GM18873 (cell line): Measurements from ENCODE around the gene CDC37.

Experiments
- ATAC-seq: cut with Tn5 transposase; IDR thresholded peaks from one replicate; pipeline ENCODE4 v1.9.1; 2021; ENCODE audit warnings: mild to moderate bottlenecking, moderate library complexity, moderate number of reproducible peaks; ENCODE audit not compliant: unreplicated experiment, low FRiP score

The CDC37 gene

DNA sequence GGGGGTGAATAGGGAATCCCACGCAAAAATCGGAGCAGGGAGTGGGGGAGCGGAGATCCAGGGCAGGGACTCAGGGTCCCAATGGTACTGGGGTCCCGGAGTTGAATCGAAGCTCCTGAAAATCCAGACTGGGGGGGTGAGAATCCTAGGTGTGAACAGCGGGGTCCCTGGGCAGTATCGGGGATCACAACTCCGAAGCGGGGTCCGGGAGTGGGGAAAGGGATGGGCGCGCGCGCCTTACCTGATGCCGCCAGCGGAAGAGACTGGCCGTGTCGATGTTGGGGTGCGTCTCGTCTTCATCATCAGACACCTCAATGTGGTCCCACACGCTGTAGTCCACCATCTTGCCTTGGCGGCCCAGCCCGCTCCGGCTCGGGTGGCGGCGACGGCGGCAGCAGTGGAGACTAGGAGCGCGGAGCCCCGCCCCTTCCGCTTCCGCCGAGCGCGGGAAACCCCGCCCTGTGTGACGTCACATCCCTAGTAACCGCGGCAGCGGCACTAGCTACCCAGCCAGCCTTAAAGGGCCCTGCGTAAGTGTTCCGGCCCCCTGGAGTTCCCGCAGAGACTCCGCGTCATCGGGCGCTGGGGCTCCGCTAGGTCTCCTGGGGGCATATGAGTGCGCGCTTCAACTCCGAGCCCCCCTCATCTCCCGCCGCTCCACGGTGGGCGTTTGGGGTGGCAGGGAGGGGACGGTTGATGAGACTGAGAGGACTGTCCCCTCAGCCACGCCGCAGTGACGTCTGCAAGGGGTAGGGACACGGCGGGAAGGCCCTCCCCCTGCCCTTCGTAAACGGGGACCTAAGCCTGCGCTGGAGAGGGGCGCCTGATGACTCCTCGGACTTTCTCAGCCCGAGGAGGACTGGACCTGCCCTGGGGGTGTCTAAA lies at the start of gene CDC37:
TSS of gene CDC37 (minus strand) at position 406 of the 885 bp plus-strand sequence. CDS start at position 343, 63 bp downstream.
- peak; percentile 69 for ATAC-seq

DNA sequence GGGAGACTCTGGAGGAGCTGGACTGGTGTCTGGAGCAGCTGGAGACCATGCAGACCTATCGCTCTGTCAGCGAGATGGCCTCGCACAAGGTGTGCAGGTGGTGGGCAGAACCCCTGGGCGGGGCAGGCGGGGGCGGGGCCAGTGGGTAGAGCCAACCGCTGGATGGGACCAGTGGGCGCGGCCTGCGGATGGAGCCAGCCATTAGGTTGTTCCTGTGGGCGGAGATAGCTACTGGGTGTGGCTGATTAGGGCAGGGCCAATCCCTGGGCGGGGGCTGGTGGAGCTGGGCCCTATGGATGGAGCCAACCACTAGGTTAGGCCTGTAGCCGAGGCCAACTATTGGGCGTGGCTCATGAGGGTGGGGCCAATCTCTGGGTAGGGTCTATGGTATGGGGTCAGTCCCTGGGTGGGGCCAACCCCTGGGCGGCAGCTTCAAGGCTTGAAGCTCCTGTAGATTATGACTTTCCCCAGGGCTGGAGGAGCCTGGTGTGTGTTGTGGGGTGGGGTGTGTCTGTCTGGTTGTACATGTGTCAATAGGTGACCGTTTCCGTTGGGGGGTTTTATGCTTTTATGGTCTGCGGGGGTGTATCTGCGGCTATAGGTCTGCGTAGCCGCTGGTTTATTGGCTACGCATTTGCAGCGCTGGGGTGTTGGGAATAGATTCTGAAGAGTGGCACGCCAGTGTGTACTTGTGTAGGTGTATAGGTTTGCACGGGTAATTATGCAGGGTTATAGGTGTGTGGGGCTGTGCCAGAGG lies 47.7 kb upstream of the CDC37 start:
- ATAC-seq = no peak

DNA sequence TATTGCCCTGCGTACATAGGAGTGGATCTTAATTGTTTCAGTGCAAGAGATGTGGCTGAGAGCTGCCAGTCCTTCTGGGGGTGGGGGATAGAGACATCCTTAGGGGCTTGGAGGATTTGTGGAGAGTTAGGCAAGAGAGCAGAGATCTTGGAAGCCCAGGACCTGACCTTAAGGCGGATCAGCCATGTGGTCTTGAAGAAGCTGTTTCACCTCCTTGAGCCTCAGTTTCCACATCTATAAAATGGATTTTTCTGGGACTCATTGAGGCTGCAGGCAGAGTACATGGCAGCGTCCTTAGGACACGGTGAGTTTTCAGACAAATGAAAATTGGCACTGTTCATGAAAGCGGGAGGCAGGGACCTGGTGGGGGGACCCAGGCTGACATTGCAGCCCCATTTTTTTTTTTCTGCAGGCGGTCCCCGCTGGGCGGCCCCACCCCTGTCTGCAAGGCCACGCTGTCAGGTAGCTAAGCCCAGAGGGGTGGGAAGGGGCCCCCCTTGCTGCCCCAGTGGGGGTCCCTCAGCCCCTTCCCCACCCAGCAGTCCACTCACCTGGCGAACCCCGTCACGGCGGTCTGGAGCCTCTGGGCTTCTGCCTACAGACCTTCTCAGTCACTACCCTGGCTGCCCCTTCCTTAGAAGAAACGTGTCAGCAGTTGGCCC lies 47.0 kb upstream of the CDC37 start:
- ATAC-seq = no peak

DNA sequence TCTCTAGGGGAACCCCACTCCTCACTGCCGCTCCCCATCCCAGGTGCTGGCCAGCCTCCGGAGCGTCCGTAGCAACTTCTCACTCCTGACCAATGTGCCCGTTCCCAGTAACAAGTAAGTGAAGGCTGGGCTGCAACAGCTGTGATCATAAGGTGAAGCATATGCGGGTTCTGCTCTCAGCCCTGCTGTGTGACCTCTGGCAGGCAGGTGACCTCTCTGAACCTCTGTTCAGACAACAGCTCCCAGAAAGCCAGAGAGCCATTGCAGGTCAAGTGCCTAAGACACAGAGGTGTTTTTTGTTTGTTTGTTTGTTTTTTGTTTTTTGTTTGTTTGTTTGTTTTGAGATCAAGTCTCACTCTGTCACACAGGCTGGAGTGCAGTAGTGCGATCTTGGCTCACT lies 45.7 kb upstream of the CDC37 start:
- ATAC-seq = no peak

DNA sequence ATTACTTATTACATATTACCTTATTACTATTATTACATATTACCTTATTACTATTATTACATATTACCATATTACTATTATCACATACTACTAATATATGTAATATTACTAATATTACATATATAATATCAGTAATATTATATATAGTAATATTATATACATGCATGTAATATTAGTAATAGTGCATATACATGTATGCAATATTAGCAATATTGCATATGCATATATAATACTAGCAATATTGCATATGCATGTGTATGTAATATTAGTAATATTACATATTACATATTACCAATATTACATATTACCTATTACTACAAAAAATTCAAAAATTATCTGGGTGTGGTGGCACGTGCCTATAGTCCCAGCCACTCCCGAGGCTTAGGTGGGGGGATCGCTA lies 39.4 kb upstream of the CDC37 start:
- no peak for ATAC-seq

DNA sequence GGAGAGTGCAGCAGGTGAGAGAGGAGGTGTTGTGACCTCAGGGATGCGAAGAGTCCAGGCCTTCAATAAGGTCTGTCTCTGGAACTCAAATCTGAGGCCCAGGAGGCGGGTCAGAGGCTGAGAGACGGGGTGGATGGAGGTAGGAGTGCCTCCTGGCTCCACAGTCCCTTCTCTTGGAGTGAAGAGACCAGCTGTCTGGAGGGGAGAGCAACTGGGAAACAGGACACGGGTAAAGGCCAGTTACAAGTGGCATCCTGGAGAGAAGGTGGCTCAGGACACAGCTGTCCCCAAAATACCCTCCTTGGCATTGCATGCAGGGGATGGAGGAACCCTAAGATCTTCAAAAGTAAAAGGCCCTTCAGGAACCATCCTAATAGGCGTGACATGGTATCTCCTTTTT lies 36.2 kb upstream of the CDC37 start:
- ATAC-seq = no peak

DNA sequence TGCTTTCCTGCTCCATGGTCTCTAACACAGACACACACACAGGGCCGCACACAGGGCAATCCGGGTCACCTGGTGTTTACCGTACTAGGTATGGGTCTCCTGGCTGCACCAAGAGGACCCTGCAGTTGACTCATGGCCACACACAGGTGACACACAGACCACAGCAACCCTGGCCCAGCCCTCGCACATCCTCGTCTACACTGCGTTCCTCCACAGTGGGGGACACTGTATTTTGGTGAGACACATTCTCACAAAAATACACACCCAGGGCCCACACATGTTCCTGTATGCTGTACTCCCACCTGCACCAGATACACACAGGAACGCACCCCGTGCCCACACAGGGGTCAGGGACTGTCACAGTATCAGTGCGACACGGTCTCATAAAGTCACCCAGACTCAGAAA lies 29.8 kb upstream of the CDC37 start:
- no peak for ATAC-seq

DNA sequence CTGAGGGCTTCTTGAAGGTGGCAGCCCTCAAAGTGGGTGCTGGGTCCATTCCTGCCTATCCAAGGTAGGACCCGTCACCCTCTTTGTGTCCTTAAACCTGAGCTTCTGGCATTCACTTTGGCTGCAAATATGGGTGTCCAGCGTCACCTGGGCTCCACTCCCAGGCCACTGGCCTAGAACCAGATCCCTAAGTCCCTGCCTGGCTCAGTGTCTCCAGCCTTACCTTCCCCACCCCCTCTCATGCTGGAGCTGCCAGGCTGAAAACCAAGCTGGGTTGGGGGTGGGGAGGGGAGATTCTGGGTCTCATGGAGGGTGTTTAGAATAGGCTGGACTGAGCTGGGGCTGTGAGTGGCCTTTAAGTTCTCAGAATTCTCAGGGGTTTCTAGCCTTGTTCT lies 29.4 kb upstream of the CDC37 start:
- no peak for ATAC-seq

DNA sequence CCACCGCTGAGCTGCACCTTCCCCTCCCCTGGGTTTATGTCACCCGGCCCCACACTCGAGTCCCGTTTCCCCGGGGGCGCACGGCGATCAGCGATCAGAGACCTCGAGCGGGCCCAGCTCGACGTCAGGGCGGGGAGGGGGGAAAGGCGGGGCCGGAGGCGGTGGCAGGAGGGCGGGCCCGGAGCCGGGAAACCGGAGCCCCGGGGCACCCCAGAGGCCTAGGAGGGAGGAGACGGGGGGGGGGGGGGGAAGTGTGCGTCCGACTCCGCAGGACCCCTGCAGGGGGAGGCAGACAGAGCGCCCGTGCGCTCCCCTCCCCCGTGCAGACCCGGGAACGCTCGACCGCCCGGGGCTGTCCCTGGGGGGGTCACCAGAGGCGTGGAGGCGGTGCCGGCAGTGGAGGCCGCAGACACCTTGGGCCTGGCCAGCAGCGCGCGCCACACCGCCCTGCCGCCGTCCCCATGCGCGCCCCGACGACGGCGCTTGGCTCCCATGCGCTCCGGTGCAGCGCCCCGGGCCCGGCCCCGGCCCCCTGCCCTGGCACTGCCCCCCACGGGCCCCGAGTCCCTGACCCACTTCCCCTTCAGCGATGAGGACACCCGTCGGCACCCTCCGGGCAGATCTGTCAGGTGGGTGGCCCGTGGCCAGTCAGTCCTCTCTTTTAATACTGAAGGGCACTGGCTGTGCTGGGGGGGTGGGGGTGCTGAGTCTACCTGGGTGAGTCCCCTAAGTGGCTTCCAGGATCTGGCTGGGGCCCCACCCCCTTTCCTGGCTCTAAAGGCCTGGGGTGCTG lies 28.8 kb upstream of the CDC37 start:
- no peak for ATAC-seq

DNA sequence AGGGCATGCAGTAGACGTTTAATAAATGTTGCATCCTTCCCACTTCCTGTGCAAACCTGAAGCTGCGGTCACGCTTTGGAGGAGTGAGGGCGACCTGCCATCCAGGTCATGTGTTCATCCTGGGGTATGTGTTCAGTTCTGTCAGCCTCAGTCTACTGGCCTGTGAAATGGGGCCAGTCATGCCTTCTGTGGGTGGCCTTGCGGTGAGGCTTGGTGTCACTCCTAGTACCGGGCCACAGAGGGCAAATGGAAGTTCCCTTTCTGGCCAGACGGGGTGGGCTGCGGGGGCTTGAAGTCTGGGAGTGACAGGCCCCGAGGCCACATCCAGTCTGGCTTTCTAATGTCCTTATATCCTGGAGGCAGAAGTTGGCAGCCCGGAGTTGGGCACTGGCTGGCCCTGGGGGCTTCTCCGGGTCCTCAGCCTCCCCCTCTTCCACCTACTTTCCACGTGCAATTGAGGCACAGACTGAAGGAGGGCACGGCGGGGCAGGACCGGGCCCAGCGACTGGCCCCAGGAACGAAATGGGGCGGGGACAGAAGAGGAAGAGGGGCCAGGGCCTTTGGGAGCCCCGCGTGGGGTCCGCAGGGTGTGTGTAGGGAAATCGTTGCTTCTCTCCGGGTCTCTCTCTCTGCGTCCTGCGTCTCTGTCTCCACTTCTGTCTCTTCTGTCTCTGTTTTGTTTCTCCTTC lies 28.1 kb upstream of the CDC37 start:
- no peak for ATAC-seq

DNA sequence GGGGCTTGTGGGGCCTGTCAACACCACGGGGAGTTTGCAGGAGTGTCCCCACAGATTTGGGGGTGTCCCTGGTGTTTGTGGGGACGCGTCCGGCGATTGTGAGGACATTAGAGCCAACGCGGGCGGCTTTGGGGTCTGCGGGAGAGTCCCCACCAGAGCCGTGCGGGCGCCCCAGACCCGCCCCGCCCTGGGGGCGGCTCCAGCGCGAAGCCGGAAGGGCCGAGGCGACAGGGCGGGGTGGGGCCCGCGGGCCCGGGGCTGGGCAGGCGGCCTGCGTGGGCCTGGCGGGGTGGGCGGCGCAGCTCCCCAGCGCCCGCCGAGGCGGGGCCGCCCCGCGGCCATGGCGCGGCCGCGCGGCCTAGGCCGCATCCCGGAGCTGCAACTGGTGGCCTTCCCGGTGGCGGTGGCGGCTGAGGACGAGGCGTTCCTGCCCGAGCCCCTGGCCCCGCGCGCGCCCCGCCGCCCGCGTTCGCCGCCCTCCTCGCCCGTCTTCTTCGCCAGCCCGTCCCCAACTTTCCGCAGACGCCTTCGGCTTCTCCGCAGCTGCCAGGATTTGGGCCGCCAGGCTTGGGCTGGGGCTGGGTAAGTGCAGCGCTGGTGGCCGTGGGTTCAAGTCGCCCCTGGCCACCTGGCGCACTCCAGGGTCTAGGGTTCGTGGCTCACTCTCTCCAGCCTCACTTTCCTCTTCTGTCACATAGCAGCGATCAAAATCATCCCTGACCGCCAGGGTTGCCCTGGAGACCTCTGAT lies 27.3 kb upstream of the CDC37 start:
- ATAC-seq = no peak

DNA sequence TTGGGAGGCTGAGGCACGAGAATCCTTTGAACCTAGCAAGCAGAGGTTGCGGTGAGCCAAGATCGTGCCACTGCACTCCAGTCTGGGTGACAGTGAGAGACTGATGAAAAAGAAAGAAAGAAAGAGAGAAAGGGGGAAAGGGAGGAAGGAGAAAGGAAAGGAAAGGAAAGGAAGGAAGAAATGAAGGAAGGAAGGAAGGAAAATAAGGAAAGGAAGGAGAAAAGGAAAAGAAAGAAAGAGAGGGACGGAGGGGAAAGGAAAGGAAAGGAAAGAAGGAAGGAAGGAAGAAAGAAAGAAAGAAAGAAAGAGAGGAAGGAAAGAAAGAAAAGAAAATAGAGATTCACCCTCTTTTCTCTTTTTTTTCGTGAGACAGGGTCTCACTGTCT lies 25.6 kb upstream of the CDC37 start:
- no peak for ATAC-seq

DNA sequence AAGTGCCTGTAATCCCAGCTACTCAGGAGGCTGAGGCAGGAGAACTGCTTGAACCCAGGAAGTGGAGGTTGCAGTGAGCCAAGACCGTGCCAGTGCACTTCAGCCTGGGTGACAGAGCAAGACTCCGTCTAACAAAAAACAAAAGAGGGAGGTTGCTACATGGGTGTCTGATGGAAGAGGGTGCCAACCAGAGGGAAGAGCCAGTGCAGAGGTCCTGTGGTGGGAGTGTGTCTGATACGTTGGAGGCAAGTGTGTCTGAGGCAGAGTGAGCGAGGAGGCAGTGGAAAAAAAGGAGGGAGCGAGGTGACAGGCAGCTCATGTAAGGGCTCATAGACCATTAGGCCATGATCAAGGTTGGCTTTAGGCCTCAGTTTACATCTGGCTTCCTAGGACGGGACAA lies 23.8 kb upstream of the CDC37 start:
- ATAC-seq = no peak

DNA sequence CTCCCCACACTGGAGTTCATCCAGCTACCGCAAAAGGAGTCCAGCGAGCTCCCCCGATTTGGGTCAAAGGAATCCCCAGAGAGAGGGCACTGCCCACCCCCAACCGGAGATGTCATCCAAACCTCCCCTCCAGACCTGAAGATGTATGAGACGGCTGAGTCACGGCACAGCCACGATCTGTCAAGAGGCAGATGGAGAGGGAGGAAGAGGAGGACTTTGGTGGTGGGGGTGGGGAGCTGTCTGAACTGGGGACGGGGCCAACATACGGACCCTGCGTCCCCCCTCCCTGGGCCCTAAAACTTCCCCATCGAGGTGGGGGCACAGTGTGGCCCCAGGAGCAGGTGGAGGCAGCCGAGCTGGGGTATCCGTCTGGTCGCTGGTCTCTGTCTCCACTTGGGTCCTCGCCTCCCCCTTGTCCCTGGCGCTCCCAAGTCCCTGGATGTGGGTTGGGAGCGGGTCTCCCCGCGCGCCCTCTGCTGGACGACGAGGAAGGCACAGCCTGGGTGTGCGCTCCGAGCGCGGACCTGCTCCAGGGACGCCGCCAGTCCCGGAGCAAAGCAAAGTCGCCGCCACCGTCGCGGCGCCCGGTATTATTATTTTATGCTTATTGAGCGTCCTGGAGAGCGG lies 20.8 kb upstream of the CDC37 start:
- no peak for ATAC-seq

DNA sequence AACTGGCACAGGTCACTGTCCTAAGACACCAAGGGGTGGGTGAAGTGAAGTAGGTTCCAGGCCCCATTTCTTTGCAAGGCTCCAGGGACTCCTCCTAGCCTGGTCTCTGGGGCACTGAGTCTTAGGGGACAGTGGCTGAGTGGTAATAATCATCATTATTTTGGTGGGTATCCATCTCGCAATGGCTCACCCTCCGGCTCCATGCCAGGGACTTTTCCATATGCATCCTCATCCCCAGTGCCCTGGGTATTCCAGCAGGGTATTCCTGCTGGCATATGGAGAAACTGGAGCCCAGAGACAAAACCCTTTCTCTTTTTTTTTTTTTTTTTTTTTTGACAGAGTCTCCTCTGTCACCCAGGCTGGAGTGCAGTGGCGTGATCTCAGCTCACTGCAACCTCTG lies 19.5 kb upstream of the CDC37 start:
- no peak for ATAC-seq

DNA sequence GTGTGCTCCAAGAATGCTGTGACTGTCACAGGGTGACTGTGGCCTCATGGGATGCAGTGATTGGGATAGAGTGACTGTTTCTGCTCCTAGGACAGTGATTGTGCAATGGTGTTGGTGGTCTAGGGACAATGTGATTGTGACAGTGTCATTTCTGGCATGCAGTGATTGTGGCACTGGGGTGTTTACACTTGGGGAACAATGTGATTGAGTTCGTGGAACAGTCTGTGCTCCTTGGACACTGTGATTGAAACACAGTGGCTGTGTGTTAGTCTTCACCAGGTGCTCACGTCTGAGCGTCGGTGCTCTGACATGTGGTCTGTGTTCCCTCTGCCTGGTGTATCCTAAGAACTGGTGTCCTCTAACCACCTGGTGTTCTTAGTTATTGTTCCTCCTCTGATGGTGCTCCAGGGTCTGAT lies 18.7 kb upstream of the CDC37 start:
- ATAC-seq = no peak

DNA sequence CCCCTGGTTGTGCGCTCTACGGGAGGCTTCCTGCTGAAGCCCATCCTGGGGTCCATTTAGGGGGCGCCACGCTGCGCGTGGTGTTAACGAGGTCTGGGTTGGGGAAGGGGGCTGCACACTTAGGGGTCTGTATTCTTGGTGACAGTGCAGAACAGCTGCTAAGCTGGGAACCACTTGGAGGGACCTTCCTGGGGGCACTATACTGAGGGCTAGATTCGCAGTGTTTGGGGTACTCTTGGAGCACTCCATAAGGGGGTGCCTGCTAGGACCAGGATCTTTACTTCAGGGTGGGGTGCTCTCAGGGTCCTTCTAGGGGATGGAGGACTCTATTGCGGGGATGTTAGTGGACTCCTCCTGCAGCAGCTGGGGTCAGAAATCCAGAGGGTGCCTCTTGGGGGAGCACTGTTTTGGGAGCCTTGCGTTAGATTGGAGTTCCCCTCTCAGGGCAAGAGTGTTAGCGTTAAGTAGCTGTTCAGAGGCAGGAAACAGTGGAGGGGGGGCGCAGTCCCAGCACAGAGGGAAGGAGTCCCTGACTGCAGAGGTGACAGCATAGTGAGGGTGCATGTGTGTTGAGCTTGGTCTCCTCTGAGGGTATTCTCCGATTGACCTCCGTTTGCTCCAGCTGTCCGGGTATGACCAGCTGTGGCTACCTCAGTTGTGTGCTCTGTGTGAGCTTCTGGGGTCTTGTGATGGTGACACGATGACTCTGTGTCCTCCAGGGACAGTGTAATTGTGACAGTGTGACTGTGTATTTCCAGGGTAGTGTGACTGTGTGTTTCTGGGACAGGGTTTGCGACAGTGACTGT lies 18.1 kb upstream of the CDC37 start:
- no peak for ATAC-seq
